ACC112 (cell line): Measurements from ENCODE around the gene IMPA2.

Source experiments
- H2AFZ ChIP-seq: fragments of 200-600 bp; sonication (generic); one replicate; pipeline ENCODE4 v1.6.0; 2017; ENCODE audit warnings: antibody characterized with exemption, low read length; ENCODE audit not compliant: unreplicated experiment
- H3K27ac ChIP-seq: fragments of 200-600 bp; sonication (generic); 2 replicates; pipeline ENCODE4 v1.5.1; 2014; ENCODE audit warnings: low read depth, mild to moderate bottlenecking, antibody characterized with exemption, low read length, moderate library complexity
- H3K27me3 ChIP-seq: fragments of 200-600 bp; sonication (generic); 2 replicates; pipeline ENCODE4 v1.6.1; 2014; ENCODE audit warnings: mild to moderate bottlenecking, antibody characterized with exemption, low read length, moderate library complexity, mixed read lengths; ENCODE audit not compliant: insufficient read depth
- H3K36me3 ChIP-seq: fragments of 200-600 bp; sonication (generic); 2 replicates; pipeline ENCODE4 v1.6.1; 2016; ENCODE audit warnings: mild to moderate bottlenecking, antibody characterized with exemption, low read length, moderate library complexity, mixed read lengths; ENCODE audit not compliant: insufficient read depth
- H3K4me1 ChIP-seq: fragments of 200-600 bp; sonication (generic); one replicate; pipeline ENCODE4 v1.6.1; 2016; ENCODE audit warnings: low read length, mixed read lengths; ENCODE audit not compliant: insufficient read depth, unreplicated experiment, control insufficient read depth
- H3K4me3 ChIP-seq: fragments of 200-600 bp; sonication (generic); 2 replicates; pipeline ENCODE4 v1.5.1; 2014; ENCODE audit warnings: mild to moderate bottlenecking, low read depth, low read length
- H3K79me2 ChIP-seq: fragments of 200-600 bp; sonication (generic); one replicate; pipeline ENCODE4 v1.6.0; 2016; ENCODE audit warnings: low read length; ENCODE audit not compliant: control insufficient read depth, unreplicated experiment, insufficient read depth

Gene IMPA2

DNA sequence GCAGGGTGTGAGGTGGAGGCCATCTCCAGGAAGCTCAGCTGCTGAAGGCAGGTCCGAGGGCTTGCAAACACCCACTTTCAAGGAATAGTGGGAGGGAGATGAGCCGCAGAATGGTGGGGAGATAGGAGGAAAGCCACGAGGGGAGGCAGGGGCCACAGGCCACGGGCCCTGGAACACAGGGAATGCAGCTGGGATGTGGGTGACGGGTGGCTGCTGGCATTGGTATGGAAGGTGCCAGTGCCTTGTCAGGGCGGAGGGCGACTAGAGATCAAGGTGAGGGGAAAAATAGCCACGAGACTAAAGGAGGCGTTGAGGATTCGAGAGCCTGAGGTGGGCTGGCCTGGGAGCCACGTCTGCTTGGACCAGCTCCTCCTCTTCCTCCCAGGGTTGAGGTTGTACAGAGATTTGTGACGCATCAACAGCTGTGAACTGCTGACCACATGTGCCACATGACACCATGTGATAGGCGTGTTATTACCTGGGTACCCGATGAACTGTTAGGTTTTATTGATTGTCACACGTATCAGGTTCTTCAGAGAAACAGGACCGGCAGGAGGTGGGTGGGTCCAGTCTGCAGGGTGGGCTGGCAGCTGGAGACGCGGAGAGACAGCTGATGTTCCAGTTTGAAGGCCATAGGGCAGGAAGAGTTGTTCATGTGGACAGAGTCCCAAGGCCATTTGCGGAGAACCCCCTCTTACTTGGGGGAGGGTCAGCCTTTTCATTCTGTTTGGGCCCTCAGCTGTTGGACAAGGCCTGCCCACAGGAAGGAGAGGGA is 9.9 kb downstream of the IMPA2 start:
- Histone ChIP-seq H3K79me2 (no peaks in the 10 kb centered on the region), H3K4me3 (no peak overlapping the region), H2AFZ (no peak overlapping the region), H3K4me1 (peaks cover 14% of the 10 kb centered on the region), H3K36me3 (no peaks in the 10 kb centered on the region), H3K27ac (no peak overlapping the region), H3K27me3 (no peaks in the 10 kb centered on the region)

DNA sequence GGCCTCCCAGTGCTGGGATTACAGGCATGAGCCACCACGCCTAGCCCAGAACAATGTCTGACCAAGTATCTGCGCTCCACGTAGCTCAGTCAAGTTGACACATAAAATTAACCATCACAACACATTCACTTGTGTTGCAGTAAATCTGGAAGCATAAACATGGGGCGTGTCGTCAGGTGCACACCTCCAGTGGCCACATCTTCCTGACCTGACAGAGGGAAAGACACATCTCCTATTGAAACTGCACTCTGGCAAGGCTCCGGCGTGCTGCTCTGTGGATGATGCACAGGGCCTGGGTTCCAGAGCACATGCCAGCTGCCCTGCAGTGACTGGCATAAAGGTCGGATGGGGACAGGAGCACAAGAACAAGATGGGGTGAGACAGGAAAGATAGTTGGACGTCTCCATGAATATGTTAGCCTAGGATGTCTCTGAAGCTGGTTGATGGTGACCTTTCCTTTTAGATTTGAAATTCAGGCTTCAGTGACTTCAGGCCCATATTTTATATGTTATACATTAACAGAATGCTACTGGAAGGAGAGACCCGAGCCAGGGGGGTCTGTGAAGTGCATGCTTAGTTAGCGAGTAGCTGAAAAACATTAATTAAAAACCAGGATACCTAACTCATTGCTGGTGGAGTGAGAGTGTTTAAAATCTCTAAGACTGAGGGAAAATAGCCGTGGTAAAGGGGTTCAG is 10.9 kb downstream of the IMPA2 start:
- no peak overlapping the region for H3K4me3 ChIP-seq
- H3K27me3 ChIP-seq, result no peaks in the 10 kb centered on the region
- H3K4me1 ChIP-seq, result peaks cover 14% of the 10 kb centered on the region
- H3K27ac ChIP-seq, result no peak overlapping the region
- H3K36me3 ChIP-seq, result no peaks in the 10 kb centered on the region
- no peaks in the 10 kb centered on the region for H3K79me2 ChIP-seq
- no peak overlapping the region for H2AFZ ChIP-seq

DNA sequence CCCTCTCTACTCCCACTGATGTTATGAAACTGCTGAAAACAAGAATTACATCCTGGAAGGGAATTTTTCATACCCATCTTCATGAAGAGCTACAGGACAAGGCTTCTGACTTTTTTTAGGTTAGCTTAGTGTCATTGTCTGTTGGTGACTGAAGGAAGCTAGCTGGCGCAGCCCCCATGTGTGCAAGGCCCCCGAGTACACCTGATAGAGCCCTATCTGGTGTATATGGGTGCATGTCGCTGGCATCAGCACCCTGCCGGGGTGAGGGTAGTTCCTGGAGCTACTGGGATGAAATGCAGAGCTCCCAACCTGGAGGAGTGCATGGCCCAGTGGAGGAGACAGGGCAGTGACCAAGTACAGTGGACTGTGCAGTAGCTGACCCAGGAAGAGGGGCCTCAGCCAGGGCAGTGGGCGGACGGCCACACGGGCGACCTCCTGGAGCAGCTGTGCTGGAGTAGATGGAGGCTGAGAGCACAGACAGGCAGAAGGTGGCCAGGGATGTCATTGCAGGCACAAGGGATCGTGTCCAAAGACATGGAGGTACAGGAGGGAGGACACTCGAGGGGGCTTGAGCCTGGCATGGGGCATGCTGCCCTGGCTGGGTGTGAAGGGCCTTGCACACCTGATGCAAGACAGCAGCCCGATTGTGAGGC is 12.1 kb downstream of the IMPA2 start:
- H3K79me2 ChIP-seq, result no peaks in the 10 kb centered on the region
- H2AFZ ChIP-seq, result no peak overlapping the region
- no peak overlapping the region for H3K27ac ChIP-seq
- H3K4me1 ChIP-seq, result peaks cover 14% of the 10 kb centered on the region
- H3K36me3 ChIP-seq, result no peaks in the 10 kb centered on the region
- H3K27me3 ChIP-seq, result no peaks in the 10 kb centered on the region
- no peak overlapping the region for H3K4me3 ChIP-seq

DNA sequence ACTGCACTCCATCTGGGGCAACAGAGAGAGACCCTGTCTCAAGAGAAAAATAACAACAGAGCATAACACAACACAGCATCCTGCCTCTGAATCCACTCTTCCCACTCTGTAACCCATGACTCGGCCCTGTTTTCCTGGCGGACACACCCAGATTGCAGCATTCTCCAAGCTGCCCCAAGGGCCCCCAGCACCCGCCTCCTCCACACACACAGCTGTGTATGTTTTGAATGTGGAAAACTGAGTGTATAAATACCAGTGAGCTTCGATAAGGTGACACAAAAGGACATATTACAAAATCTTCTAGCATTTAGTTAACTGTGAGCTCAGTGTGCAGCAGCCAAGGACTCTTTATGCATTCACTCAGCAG is 13.0 kb downstream of the IMPA2 start:
- Histone ChIP-seq H3K79me2 (no peaks in the 10 kb centered on the region), H3K27me3 (no peaks in the 10 kb centered on the region), H3K27ac (peak overlapping the region; percentile 12; the same call in 1 of the 2 replicates), H2AFZ (no peak overlapping the region), H3K4me1 (peaks cover 14% of the 10 kb centered on the region), H3K4me3 (no peak overlapping the region), H3K36me3 (no peaks in the 10 kb centered on the region)

DNA sequence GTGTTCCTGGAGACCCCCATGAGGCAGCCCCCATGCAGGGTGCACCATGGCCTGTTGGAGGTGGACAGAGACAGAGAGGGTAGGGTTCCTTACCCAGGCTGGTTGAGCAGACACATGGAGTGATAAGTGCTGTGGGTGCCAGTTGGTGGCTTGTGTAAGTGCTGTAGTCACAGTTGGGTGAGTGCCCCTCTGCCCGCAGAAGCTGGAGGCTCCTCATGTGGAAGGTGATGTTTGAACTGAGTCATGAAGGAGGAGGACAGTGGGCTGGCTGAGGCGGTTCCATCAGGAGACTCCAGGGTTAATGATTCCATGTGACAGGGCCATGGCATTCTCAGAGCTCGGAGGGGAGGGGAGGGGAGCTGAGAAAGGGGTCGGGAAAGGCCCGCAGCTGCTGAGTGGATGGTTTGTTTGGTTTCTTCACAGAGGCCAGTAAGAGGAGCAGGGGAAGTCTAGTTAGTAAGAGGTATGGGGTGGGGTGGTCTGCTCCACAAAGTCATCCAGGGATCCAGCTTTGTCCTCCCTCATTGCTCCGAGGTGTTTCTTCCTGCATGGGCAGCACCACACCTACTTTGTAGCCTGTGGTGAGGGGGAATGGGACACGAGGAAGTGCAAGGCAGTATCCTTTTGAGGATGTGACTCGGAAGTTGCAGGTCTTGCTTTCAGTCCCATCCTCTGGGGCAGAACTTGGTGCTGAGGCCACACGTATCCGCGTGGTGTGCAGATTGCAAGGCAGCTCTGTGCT is 13.6 kb downstream of the IMPA2 start:
- Histone ChIP-seq H3K27ac (peak overlapping the region; percentile 12; the same call in 1 of the 2 replicates), H3K4me3 (no peak overlapping the region), H2AFZ (no peak overlapping the region), H3K4me1 (peaks cover 14% of the 10 kb centered on the region), H3K79me2 (no peaks in the 10 kb centered on the region), H3K27me3 (no peaks in the 10 kb centered on the region), H3K36me3 (no peaks in the 10 kb centered on the region)

DNA sequence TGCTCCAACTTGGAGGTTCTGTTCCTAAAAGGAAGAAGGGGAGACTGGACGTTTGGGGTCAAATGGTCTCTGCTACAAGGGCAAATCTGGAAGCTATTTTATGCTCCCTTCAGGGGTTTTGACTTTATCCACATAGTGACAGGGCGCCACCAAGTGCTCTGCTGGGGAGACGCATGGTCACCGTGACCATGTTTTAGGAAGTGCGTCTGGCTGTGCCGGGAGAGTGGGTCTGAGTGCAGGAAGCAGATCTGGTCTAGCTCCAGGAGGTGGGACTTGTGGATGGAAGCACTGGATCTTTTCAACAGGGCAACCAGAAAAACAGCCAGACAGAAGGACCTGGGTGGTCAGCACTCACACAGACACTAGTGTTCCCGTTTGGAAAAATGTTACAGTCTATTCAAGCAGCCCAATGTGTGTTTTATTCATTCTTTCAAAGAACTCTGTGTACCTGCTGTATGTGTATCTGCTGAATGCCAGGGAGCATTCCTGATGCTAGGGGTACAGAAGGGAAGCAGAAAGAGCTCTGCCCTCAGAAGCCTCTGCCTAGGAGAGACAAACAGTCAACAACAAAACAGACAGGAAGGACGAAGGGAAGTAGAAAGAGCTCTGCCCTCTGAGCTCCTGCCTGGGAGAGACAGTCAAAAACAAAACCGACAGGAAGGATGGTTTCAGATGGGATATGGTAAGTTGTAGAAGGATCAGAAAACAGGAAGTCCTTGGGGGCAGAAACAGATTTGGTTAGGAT is 14.3 kb downstream of the IMPA2 start:
- H3K36me3 ChIP-seq, result no peaks in the 10 kb centered on the region
- H2AFZ ChIP-seq, result peak overlapping the region; percentile 71
- no peaks in the 10 kb centered on the region for H3K79me2 ChIP-seq
- H3K27ac ChIP-seq, result no peak overlapping the region
- H3K27me3 ChIP-seq, result no peaks in the 10 kb centered on the region
- no peak overlapping the region for H3K4me3 ChIP-seq
- peaks cover 14% of the 10 kb centered on the region for H3K4me1 ChIP-seq

DNA sequence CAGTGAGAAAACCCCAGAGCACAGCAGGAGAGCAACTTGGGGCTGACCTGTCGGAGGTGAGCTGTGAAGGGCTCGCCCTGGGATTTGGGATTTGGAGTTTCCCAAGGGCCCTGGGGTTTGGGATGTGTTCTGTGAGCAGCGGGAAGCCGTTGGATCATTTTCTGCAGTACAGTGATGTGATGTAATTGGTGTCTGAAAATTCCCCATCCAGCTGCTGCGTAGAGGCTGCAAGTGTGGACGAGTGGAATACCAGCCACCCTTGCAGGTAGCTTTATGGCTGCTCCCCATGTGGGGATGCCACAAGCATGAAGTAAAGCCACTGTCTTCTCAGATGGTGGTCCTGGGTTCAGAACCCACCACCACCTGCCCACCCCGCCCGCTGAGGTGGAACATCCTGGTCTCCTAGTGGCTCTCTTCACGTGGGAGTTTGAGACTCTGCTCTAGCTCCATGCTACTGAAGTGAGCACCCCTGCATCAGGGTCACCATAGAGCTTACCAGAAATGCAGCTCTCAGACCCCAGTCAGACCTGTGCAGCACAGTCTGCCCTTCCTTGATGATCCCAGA is 15.0 kb downstream of the IMPA2 start:
- Histone ChIP-seq H3K4me3 (no peak overlapping the region), H3K79me2 (no peaks in the 10 kb centered on the region)

DNA sequence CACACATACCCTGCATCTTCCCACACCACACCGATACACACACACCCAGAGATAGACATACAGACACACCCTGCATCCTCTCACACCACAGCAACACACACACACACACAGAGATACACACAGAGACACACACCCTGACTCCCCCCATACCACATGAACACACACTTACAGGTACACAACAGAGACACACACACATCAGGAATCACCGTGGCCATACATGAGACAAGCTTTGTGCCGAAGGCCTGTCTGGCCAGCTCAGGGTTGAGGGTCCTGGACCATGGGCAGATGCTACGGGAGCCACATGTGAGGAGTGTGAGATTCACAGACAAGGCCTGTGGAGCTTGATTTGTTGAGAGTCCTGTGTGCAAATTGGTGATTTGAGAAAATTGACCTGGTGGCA is 15.6 kb downstream of the IMPA2 start:
- H3K4me3 ChIP-seq, result no peak overlapping the region
- no peak overlapping the region for H3K27ac ChIP-seq
- no peaks in the 10 kb centered on the region for H3K79me2 ChIP-seq

More for the DNA sequence above, 15.0 kb downstream of the IMPA2 start:
- H3K4me1 ChIP-seq, result peaks cover 14% of the 10 kb centered on the region
- H2AFZ ChIP-seq, result no peak overlapping the region
- H3K27ac ChIP-seq, result no peak overlapping the region
- H3K36me3 ChIP-seq, result no peaks in the 10 kb centered on the region
- no peaks in the 10 kb centered on the region for H3K27me3 ChIP-seq

DNA sequence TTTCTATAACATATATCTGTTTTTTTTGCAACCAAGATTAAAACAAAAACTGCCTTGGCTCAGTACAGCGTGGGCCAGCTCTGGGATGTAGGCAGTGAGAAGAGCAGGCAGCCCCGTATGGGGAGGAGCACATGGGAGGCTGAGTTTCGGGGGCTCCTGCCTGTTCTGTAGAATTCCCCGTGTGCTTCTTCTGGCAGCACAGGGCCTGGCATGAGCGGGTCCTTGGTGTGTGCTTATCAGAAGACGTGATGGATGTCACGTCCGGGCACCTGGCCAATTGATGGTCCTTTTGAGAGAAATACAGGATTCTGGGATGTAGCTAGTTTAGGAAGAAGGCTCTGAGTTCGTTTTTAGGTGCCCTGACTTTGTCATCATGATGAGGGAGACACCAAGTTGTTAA is 16.2 kb downstream of the IMPA2 start:
- H3K27ac ChIP-seq, result no peak overlapping the region
- no peak overlapping the region for H3K4me3 ChIP-seq
- H3K4me1 ChIP-seq, result peaks cover 14% of the 10 kb centered on the region
- no peak overlapping the region for H2AFZ ChIP-seq
- H3K27me3 ChIP-seq, result no peaks in the 10 kb centered on the region
- no peaks in the 10 kb centered on the region for H3K79me2 ChIP-seq
- no peaks in the 10 kb centered on the region for H3K36me3 ChIP-seq

More for the DNA sequence above, 15.6 kb downstream of the IMPA2 start:
- H2AFZ ChIP-seq, result no peak overlapping the region
- no peaks in the 10 kb centered on the region for H3K27me3 ChIP-seq
- H3K36me3 ChIP-seq, result no peaks in the 10 kb centered on the region
- H3K4me1 ChIP-seq, result peaks cover 14% of the 10 kb centered on the region

DNA sequence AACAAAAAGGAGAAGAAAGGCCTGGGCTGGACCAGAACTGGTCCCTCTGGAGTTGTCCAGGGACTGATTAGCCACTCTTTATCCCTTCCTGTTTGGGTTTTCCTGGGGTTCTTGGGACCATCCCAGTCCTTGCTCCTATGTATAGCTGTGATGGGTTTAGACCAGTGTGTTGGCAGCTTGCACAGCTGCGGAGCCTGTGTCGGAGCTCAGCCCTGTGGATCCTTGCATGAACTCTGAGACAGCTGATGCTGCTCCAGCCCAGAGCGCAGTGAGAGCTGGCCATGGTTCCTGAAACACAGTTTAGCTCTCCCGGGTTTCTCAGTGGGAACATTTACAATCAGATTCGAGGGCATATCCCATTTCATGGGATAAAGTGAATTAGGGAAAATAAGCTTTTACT is 16.9 kb downstream of the IMPA2 start:
- Histone ChIP-seq H3K79me2 (no peaks in the 10 kb centered on the region), H3K27me3 (no peaks in the 10 kb centered on the region), H2AFZ (no peak overlapping the region), H3K27ac (no peak overlapping the region), H3K4me1 (peaks cover 14% of the 10 kb centered on the region), H3K4me3 (no peak overlapping the region), H3K36me3 (no peaks in the 10 kb centered on the region)
